Subcutaneous adipose tissue (tissue), 4 donors: ENCODE data around the gene RINL. TPM values are rescaled to one million over a fixed set of nuclear protein-coding genes. Genes with fewer than 3 reads are reported as not detected.

Source experiments
- total RNA-seq, 4 donors: library from RNA; depleted of rRNA; stranded (reverse); fragments of >200 nt; gene quantifications; one replicate each; pipeline ENCODE4 v1.1.0, GENCODE V29; 2016
- TF ChIP-seq, protein P1 (sequence below): fragments of 450-650 bp; IDR thresholded peaks from one replicate; pipeline ENCODE4 v1.5.1; 2016; ENCODE audit warnings: low read depth, mild to moderate bottlenecking, control low read depth, antibody characterized with exemption, moderate library complexity

RINL gene
- total RNA-seq, 4 donors from 2014 or later = 3.6 to 11.0 (median 4.6) TPM

DNA sequence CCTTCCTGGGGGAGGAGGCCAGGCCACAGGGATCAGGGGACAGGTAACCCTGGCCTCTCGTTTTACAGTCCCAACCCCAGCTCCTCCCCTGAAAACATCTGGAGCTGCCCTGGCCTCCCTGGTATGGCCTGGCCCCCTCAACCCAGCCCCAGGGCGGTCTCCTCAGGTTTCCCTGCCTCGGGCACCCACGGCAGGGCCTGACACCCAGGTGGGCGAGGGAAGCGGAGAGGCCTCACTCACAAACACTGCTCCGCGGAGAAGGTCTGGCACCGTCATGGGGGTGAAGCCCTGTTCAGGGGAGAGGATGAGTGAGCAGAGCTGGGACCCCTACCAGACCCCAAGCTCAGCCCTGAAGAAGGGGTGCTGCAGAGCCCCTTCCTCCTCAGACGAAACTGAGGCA, 40.5 kb upstream of the RINL start:
- TF ChIP-seq, protein P1, sequence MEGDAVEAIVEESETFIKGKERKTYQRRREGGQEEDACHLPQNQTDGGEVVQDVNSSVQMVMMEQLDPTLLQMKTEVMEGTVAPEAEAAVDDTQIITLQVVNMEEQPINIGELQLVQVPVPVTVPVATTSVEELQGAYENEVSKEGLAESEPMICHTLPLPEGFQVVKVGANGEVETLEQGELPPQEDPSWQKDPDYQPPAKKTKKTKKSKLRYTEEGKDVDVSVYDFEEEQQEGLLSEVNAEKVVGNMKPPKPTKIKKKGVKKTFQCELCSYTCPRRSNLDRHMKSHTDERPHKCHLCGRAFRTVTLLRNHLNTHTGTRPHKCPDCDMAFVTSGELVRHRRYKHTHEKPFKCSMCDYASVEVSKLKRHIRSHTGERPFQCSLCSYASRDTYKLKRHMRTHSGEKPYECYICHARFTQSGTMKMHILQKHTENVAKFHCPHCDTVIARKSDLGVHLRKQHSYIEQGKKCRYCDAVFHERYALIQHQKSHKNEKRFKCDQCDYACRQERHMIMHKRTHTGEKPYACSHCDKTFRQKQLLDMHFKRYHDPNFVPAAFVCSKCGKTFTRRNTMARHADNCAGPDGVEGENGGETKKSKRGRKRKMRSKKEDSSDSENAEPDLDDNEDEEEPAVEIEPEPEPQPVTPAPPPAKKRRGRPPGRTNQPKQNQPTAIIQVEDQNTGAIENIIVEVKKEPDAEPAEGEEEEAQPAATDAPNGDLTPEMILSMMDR = no peak

DNA sequence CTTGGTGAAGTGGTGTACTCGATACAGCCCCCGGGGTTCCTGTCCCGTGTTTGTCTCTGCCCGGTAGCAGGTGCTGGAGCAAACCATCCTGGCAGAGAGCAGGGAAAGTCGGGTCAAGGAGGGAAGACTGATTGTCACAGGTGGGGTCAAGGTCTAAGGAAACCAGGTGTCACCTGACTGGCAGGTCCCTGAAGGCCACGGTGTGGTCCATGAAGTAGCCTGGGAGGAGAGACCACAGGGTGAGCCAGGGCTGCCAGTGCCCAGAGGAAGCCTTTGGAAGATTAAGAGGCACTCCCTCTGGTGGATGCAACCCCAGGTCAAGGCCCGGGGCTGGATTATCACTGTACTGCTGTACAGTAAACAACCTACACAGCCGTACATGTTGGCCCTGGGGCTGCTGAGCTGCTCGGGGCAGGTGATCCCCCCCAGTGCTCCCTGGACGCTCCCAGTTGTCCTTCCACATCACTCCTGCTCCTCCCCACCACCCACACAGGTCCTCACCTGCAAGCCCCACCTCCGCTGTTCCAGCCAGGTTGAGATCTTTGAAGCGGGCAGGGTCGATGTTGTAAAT, 39.9 kb upstream of the RINL start:
- TF ChIP-seq, protein P1 = no peak

DNA sequence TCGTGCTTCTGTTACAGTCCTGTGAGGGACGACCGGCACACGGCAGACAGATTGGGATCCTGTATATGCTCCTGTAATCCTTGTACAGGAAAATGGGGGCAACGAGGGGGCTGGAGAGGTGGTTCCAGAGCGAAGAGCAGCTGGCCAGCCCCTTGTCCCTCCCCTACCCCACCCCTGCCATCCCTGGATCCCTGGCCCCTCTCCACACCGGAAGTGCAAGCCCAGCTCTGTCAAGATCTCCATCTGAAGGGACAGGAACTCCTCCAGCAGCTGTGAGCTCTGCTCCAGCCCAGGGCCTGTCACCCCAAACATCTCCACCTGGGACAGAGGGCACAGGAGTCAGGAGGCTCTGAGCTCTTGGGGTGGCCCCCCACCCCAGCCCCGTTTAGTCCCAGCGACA, 39.4 kb upstream of the RINL start:
- TF ChIP-seq, protein P1 = no peak

DNA sequence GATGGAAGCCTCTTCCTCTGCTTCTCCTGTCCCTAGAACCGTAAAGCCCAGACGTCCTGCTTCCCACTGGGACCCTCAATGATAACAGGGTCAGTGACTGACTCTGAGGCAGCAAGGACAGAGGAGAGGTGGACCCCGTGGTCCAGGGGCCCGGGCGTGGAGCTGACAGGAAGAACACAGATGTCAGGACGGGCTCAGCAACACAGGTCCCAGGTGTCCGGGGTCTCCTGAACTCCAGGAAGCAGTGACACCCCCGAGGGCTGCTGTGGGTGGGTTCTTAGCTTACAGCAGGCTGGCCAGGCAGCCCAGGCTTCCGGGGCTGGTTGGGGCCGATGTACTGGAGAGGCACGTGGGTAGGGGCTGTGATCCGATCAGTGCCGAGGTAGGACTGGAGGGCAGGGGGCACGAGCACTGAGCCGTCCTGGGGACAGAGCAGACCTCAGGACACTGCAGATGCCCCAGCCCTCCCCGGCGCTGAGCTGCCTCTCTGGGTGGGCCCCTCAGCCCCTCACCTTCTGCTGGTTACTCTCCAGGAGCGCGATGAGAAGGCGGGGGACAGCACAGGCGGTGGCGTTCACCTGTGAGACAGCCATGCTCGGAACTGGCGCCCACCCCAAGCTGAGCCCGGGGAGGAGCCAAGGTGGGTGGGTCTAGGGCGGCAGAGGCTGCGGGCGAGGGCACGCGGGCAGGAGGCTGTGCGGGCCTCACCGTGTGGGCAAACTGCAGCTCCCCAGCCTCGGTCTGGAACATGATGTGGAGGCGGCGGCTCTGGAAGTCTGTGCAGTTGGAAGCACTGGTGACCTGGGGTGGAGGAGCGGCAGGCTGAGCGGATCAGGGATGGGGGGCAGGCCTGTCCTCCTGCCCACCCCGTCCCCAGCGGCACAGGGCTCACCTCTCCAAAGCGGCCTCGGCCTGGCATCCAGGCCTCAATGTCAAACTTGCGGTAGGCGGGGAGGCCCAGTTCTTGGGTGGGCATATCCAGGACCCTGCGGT, 37.5 kb upstream of the RINL start:
- TF ChIP-seq, protein P1 = no peak

DNA sequence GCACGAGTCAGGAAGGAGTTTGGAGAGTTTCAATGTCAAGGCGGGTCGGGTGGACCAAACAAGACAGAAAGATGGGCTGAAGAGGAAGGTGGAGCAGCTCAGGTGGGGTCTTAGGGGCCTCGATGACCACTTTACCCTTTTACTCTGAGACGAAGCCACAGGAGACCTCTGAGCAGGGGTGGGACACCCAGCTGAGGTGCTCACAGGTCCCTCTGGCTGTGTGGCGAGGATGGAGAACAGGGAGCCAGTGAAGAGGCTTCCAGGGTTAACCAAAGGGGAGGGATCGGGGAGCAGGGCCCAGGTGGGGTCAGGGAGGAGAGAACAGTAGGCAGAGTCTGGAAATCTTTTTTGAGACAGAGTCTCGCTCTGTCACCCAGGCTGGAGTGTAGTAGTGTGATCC, 35.9 kb upstream of the RINL start:
- TF ChIP-seq, protein P1 = no peak

DNA sequence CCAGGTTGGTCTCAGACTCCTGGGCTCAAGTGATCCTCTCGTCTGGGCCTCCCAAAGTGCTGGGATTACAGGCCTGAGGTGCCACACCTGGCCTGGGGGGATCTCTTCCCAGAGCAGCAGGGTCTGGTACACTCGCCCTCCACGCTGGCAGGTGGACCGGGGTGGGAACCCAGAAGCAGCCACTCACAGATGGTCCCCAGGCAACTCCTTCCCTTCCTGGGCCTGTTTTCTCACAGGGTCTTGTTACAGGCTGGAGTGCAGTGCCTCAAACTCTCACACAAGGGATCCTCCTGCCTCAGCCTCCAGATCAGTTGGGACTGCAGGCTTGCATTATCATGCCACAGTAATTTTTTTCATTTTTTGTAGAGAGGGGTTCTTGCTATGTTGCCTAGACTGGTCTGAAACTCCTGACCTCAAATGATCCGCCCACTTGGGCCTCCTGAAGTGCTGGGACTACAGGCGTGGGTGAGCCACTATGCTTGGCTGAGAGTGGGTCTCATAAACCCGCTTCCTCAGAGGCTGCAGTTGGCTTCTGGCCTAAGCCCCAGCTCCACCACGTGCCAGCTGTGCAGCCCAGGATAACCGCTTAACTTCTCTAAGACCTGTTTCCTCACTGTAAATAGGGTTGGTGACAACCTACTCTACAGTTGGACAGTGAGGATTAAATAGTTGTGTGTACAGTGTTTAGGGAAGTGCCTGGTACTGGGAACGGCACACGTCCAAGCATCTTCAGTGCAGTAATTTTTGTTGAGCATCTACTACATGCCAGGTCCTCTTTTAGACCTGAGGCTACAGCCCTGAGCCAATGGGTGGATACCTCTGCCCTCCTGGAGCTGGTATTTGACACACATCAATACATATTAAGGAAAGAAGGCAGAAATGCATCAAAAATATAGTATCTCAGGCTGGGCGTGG, 34.8 kb upstream of the RINL start:
- TF ChIP-seq, protein P1 = no peak
